ENCODE results near the gene COL18A1. TPM values are rescaled to one million over a fixed set of nuclear protein-coding genes. Genes with fewer than 3 reads are reported as not detected.

The COL18A1 gene
- total RNA-seq, 1 donor from 2014 or later: 9.2 TPM

DNA sequence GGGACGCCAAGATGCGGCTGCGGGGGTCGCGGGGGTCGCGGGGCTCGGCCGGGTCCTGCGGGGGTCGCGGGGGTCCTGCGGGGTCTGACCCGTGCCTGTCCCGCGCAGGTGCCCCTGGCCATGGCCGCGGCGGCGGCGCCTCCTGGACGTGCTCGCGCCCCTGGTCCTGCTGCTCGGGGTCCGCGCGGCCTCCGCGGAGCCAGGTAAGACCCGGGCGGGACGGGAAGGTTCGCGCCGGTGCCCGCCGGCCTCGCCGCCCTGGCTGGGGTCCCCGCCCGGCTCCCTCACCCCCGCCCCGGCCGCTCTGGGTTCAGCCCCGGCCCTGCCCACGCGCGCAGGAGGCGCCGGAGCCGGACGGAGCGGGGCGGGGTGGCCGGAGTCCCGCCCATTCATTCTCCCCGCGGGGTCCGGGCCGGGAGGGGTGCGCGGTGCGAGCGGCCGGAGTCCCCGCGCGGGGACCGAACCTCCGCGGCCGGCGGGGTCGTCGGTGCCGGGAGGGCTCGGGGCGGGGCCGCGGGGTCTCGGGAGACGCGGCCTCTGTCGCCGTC, 380 bp downstream of the COL18A1 start:
- Histone ChIP-seq H3K36me3 (ENCODE audit: control insufficient read depth, insufficient read depth, low read length) (no peaks in the 10 kb centered on the region), H3K4me3 (ENCODE audit: low read depth, low read length) (peak overlapping the region; percentile 41), H3K27me3 (ENCODE audit: control insufficient read depth, insufficient read depth, low read length) (peaks cover 3% of the 10 kb centered on the region)
- FAIRE-seq (no peak), DNase-seq (ENCODE audit: low read depth) (no peak)
- TF ChIP-seq, protein P1, sequence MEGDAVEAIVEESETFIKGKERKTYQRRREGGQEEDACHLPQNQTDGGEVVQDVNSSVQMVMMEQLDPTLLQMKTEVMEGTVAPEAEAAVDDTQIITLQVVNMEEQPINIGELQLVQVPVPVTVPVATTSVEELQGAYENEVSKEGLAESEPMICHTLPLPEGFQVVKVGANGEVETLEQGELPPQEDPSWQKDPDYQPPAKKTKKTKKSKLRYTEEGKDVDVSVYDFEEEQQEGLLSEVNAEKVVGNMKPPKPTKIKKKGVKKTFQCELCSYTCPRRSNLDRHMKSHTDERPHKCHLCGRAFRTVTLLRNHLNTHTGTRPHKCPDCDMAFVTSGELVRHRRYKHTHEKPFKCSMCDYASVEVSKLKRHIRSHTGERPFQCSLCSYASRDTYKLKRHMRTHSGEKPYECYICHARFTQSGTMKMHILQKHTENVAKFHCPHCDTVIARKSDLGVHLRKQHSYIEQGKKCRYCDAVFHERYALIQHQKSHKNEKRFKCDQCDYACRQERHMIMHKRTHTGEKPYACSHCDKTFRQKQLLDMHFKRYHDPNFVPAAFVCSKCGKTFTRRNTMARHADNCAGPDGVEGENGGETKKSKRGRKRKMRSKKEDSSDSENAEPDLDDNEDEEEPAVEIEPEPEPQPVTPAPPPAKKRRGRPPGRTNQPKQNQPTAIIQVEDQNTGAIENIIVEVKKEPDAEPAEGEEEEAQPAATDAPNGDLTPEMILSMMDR (IDR thresholded peaks at IDR 0.05; ENCODE audit: insufficient read depth, low read length, severe bottlenecking): no peak

DNA sequence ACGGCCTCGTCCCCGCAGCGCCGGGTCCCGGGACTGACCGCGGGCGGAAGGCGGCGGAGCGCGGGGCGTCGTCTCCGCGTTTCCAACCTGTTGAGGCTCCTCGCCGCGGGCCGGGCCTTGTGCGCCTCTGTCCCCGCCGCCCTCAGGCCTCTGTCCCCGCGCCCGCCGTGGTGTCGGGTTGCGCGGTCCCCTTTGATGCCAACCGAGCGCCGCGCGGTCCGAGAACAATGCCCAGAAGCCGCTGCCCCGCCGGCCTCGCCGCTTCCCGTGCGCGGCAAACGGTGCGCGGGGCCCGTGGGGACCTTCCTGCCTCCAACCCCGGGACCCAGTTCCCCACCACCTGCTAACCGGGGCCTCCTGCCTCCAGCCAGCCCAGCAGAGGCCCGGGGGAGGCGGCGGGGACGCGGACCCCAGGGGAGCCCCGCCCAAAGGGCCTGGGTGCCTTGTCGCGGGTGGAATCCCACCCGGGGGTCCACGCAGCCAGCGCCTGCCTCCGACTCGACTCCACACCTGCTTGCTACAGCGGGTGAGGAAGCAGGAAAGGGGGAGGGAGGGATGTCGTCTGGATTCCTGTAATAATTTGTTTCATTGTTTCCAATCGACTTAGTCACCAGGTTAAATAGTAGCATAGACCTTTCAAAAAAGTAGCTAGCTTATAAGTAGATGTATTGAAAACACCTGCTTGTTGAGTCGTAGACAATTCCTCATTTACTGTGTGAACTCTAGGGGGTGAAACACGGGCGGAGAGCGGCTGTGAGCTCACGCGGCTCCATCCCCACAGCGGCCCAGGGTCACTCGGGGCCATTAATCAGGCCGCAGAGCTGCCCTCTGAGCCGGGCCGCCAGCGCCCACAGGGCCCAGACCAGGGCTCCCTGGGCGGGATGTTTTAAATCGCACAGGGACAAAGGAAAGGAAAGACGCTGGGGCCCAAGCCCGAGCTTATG, 1.1 kb downstream of the COL18A1 start:
- peak; percentile 54 for DNase-seq (ENCODE audit: low read depth)
- H3K36me3 ChIP-seq (ENCODE audit: control insufficient read depth, insufficient read depth, low read length): no peaks in the 10 kb centered on the region
- TF ChIP-seq, protein P1 (IDR thresholded peaks at IDR 0.05; ENCODE audit: insufficient read depth, low read length, severe bottlenecking): no peak
- peaks cover 3% of the 10 kb centered on the region for H3K27me3 ChIP-seq (ENCODE audit: control insufficient read depth, insufficient read depth, low read length)
- peak overlapping the region; percentile 41 for H3K4me3 ChIP-seq (ENCODE audit: low read depth, low read length)
- FAIRE-seq: no peak

DNA sequence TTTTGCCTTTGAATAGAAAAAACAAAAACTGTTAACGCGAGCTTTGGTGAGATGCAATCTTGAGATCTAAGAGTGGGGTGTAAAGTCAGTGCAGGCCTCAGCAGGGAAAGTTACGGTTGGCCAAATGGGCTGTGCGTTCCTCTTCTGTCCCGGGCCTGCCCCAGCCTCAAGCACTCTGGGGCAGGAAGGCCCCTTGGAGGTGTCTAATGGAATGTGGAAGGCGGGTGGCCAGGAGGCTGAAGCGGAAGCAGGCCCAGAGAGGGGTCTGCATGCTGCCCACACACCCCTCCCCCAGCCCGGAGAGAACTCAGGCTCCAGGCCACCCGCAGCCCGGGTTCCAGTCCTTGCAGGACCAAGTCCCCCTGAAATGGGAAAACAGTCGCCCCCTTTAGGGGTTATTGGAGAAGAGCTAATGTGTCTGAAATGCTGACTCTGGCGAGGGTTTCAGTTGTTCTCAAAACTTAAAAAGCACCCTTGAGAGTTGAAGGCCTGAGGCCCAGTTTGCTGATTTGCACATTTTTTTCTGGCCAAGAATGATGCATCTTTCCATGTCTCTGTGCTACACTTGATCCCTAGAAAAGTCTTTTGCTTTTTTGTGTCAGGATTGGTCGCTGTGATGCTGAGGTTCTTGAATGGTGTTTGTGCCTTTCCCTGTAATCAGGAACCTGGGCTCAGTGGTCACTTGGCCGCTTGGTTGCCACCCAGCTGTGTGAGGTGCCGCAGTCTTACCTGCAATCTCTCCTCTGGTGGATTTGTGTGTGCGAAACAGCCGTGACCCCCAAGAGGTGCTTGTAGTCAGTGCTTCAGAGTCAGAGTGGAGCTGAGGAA, 2.0 kb downstream of the COL18A1 start:
- DNase-seq (ENCODE audit: low read depth) (no peak), FAIRE-seq (no peak)
- H3K27me3 ChIP-seq (ENCODE audit: control insufficient read depth, insufficient read depth, low read length): peaks cover under 1% of the 10 kb centered on the region
- H3K36me3 ChIP-seq (ENCODE audit: control insufficient read depth, insufficient read depth, low read length): no peaks in the 10 kb centered on the region
- TF ChIP-seq, protein P1 (IDR thresholded peaks at IDR 0.05; ENCODE audit: insufficient read depth, low read length, severe bottlenecking): no peak
- no peak overlapping the region for H3K4me3 ChIP-seq (ENCODE audit: low read depth, low read length)

DNA sequence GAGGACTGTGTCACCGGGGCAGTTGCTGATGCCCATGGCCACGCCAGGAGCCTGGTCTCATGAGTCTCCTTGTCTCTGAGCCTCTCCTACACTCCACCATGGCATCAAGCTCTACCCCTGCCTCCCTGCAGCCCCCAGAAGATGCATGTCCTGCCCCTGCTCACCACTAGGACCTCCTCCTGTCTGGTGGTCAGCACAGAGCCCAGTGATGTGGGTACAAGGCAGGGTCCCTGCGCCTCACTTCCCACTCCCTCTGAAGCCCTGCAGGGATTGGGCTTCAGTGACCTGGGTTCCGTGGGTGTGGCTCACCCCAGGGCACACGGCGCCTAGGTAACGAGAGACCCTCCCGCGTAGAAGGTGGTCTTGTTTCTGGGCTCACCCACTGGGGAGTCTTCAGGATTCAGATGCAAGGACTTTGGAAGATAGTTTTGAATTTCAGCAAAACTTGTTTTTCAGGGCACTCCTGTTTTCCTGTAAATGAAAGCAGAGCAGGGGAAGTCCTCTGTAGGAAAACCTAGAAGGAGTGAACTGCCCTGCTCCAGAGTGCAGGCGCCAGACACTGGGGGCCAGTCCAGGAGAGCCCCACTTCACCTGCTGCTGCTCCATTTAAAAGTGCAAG, 2.8 kb downstream of the COL18A1 start:
- no peaks in the 10 kb centered on the region for H3K27me3 ChIP-seq (ENCODE audit: control insufficient read depth, insufficient read depth, low read length)
- TF ChIP-seq, protein P1 (IDR thresholded peaks at IDR 0.05; ENCODE audit: insufficient read depth, low read length, severe bottlenecking): no peak
- DNase-seq (ENCODE audit: low read depth): peak; percentile 12
- H3K4me3 ChIP-seq (ENCODE audit: low read depth, low read length): no peak overlapping the region
- H3K36me3 ChIP-seq (ENCODE audit: control insufficient read depth, insufficient read depth, low read length): no peaks in the 10 kb centered on the region
- FAIRE-seq: no peak

DNA sequence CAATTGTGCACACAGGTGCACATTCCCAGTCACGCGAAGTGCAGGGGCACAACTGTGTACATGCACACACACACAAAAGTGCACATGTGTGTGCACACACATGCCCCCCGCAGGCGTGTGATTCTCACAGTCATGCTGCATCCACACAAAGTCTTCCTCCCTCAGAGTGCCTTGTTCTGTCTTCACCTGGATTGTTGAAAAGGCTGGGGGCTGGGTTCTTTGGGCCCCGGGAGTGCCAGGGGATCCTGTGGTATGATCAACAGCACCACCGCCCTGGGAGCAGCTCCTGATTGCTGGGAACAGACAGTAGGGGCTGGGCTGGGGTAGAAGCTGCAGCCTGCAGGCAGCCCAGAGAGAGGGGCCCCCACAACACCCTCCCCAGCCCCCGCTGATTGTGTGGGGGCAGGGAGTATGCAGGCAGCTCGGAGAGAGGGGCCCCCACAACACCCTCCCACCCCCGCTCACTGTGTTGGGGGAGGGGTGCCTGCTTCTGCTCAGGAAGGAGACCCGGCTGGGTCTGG, 3.4 kb downstream of the COL18A1 start:
- no peaks in the 10 kb centered on the region for H3K27me3 ChIP-seq (ENCODE audit: control insufficient read depth, insufficient read depth, low read length)
- TF ChIP-seq, protein P1 (IDR thresholded peaks at IDR 0.05; ENCODE audit: insufficient read depth, low read length, severe bottlenecking): no peak
- no peak for FAIRE-seq
- no peaks in the 10 kb centered on the region for H3K36me3 ChIP-seq (ENCODE audit: control insufficient read depth, insufficient read depth, low read length)
- no peak overlapping the region for H3K4me3 ChIP-seq (ENCODE audit: low read depth, low read length)
- no peak for DNase-seq (ENCODE audit: low read depth)

Data from bronchial epithelial cell (primary cell).